GM19239 (cell line): Measurements from ENCODE around the gene TMEM25.
"Not testable (repeated sequence)": the region's sequence is repeated elsewhere in the genome, so short reads cannot be mapped to it uniquely, and the experiment has no call there.

Experiments used
- DNase-seq: peaks from one replicate; pipeline ENCODE4 v3.0.0; 2011; ENCODE audit warnings: low spot score; ENCODE audit not compliant: insufficient read length
- FAIRE-seq: peaks from 2 replicates; lab custom pipeline; 2011; peaks lifted over from hg19 to GRCh38; lab: Jason Lieb, UNC

The TMEM25 gene

GRCh38 chr11:118530683-118531596, at the start of gene TMEM25:
Gene TMEM25 (plus strand): TSS chr11:118531192. CDS start chr11:118531802, 610 bp downstream.
- peak; percentile 85 for DNase-seq

GRCh38 chr11:118481238-118481637, 49.8 kb upstream of the TMEM25 start:
- DNase-seq, FAIRE-seq: not testable (repeated sequence)

More at GRCh38 chr11:118530683-118531596, at the start of gene TMEM25:
- peak; percentile 59 for FAIRE-seq

GRCh38 chr11:118484405-118484804, 46.6 kb upstream of the TMEM25 start:
- FAIRE-seq (no peak), DNase-seq (no peak)

GRCh38 chr11:118485273-118485672, 45.7 kb upstream of the TMEM25 start:
- DNase-seq, result no peak
- no peak for FAIRE-seq

- DNase-seq (peak; percentile 71), FAIRE-seq (peak; percentile 95)
Observed at GRCh38 chr11:118488480-118489109, 42.4 kb upstream of the TMEM25 start.

- no peak for DNase-seq
- FAIRE-seq, result no peak
Observed at GRCh38 chr11:118491041-118491440, 40.0 kb upstream of the TMEM25 start.

GRCh38 chr11:118497831-118498230, 33.2 kb upstream of the TMEM25 start:
- DNase-seq, result no peak

GRCh38 chr11:118503216-118503615, 27.8 kb upstream of the TMEM25 start:
- FAIRE-seq (no peak), DNase-seq (no peak)

More at GRCh38 chr11:118497831-118498230, 33.2 kb upstream of the TMEM25 start:
- no peak for FAIRE-seq

- no peak for FAIRE-seq
- no peak for DNase-seq
Observed at GRCh38 chr11:118511601-118512000, 19.4 kb upstream of the TMEM25 start.

- no peak for DNase-seq
- no peak for FAIRE-seq
Observed at GRCh38 chr11:118514103-118514502, 16.9 kb upstream of the TMEM25 start.

- no peak for DNase-seq
- no peak for FAIRE-seq
Observed at GRCh38 chr11:118519549-118519948, 11.4 kb upstream of the TMEM25 start.

GRCh38 chr11:118521892-118522311, 9.1 kb upstream of the TMEM25 start:
- DNase-seq (no peak), FAIRE-seq (no peak)

- DNase-seq (no peak), FAIRE-seq (no peak)
Observed at GRCh38 chr11:118522571-118523072, 8.4 kb upstream of the TMEM25 start.

GRCh38 chr11:118524356-118524755, 6.6 kb upstream of the TMEM25 start:
- FAIRE-seq, result no peak

GRCh38 chr11:118524757-118525470, 6.1 kb upstream of the TMEM25 start:
- FAIRE-seq (no peak), DNase-seq (no peak)

More at GRCh38 chr11:118524356-118524755, 6.6 kb upstream of the TMEM25 start:
- no peak for DNase-seq

- DNase-seq (no peak), FAIRE-seq (no peak)
Observed at GRCh38 chr11:118526688-118527087, 4.3 kb upstream of the TMEM25 start.

- DNase-seq (no peak), FAIRE-seq (no peak)
Observed at GRCh38 chr11:118527109-118527508, 3.9 kb upstream of the TMEM25 start, which contains the start of gene TTC36. Gene TTC36 (plus strand): TSS chr11:118527474. CDS start chr11:118527495, 21 bp downstream.

GRCh38 chr11:118528511-118528910, 2.5 kb upstream of the TMEM25 start:
- DNase-seq, result no peak
- FAIRE-seq, result no peak

- no peak for FAIRE-seq
- no peak for DNase-seq
Observed at GRCh38 chr11:118529584-118530175, 1.3 kb upstream of the TMEM25 start.

GRCh38 chr11:118530180-118530682, 761 bp upstream of the TMEM25 start:
- peak; percentile 52 for FAIRE-seq
- no peak for DNase-seq
